HG03439 (cell line): ENCODE data around the gene HSPA8.

ENCODE experiments used
- ATAC-seq: cut with Tn5 transposase; IDR thresholded peaks from one replicate; pipeline ENCODE4 v1.9.1; 2021; ENCODE audit warnings: mild to moderate bottlenecking, moderate library complexity; ENCODE audit not compliant: unreplicated experiment

HSPA8 gene

GRCh38 chr11:123051146-123051545 lies 10.8 kb downstream of the HSPA8 start:
- ATAC-seq: no peak

DNA sequence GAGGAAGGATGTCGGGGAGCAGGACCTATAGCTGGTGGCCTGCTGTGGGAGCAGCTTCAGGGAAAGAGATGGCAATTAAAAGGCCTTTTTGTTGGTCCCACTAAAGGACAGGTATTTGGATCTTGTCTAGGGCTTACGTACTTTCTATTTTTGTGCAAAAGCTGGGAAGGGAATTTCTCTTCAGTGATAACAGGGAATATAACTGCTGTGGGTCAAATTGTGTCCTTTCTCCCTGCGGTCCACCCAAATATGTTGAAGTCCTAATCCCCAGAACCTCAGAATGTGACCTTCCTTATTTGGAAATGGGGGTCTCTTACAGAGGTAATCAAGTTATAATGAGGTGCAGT lies 14.0 kb downstream of the HSPA8 start:
- no peak for ATAC-seq

GRCh38 chr11:123047266-123047946 lies 14.5 kb downstream of the HSPA8 start:
- no peak for ATAC-seq

DNA sequence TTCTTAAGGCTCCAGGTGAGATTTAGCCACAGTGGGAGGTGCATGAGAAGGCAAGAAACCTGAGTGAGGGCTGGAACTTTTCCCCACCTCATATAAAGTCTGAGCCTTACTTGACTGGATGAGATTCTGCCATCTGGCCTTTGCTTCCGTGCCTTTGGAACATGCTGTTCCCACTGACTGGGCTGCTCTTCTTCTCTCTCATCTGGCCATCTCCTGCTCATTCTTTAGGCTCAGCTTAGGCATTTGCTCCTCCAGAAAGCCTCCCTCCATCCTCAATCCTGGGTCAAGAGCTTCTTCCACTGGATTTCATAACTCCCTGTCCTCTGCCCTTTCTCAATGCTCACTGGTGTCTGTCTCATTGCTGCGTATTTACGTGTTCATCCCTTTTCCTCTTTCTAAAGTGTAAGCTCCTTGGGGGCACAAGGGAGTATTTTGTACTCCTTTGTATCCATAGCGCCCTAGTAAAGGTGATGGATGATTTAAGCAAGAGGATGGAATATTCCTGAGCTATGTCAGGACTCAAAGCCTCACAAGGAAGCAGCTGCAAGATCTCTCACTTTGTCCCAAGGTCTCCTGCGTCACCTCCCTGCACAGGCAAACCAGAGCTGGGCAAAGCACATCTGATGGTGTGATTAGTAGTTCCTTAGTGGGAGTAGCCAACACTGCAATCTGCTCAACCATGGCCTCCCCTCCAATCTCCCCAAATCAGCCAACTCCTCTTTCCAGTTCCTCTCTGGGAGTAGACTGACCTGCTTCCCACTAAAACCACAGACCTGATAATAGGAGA lies 15.3 kb downstream of the HSPA8 start:
- ATAC-seq: no peak

- ATAC-seq: no peak
These were observed 16.8 kb downstream of the HSPA8 start for GRCh38 chr11:123045101-123045500.

DNA sequence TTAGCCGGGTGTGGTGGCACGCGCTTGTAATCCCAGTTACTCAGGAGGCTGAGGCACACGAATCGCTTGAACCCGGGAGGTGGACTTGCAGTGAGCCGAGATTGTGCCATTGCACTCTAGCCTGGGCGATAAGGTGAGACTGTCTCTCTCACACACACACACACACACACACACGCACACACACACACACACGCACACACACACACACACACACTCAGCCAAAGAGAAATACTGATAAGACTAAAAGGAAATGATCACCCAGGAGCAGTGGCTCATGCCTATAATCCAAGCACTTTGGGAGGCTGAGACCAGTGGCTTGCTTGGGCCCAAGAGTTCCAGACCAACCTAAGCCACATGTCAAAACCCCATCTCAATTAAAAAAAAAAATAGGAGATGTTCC lies 20.8 kb downstream of the HSPA8 start:
- ATAC-seq: no peak

DNA sequence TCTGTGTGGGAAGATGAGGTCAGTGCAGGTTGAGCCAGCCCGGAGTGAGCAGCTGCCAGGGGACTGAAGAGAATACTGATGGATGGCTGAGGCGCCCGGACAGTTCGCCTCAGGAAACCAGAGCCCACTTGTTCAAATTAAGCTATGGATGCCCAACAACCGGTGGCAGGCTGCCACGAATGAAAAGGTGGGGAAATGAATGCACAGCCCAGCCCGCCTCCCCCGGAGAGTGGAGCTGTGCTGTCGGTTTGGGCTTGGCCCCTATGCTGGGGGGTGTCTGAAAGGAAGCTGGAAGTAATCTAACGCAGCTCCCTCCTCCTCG lies 21.9 kb downstream of the HSPA8 start:
- no peak for ATAC-seq

GRCh38 chr11:123035831-123036230 lies 26.1 kb downstream of the HSPA8 start:
- no peak for ATAC-seq

GRCh38 chr11:123034597-123034996 lies 27.3 kb downstream of the HSPA8 start:
- ATAC-seq: no peak

GRCh38 chr11:123033895-123034294 lies 28.0 kb downstream of the HSPA8 start:
- no peak for ATAC-seq

DNA sequence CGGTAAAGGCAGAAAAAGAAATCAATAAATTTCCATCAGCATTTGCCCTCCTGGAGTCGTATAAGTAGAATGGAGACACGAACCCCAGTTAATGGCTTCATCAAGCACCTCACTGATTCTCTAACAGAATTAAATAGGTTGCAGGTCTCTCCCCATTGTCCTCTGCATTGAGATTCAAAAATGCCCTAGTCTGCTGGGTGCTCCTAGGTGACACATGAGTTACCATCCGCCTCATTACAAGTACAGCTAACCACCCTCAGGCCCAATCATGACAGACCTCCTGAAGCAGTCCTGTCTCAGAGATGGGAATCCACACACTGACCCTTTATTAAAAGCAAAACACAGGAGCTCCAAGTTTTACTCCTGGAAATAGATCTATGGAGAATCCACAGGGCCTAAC lies 31.4 kb downstream of the HSPA8 start:
- no peak for ATAC-seq

GRCh38 chr11:123020968-123021367 lies 41.0 kb downstream of the HSPA8 start:
- no peak for ATAC-seq

DNA sequence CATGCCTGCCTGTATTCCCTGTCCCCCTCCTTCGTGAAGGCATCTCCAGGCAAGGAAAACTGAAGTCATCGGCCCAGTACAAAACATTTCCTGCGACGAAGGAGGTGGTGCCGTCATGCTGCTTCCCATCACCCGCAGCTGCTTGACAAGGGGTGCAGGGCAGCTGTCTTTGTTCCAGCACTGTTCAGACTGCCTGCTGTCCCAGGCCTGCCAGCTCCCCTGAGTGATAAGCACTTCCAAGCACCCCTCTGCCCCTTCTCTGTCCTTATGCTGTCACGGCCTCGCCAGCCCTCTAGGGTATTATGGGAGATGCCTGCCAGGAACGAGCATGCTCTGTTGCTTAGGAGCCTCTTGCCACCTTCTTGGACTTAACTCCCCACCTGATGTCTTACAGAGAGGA lies 43.2 kb downstream of the HSPA8 start:
- no peak for ATAC-seq

- no peak for ATAC-seq
These were observed 50.4 kb downstream of the HSPA8 start for GRCh38 chr11:123011510-123011909.
